Globus pallidus (tissue), 1 donor: ENCODE measurements around the gene TTF1.
"Not testable (repeated sequence)": the region's sequence is repeated elsewhere in the genome, so short reads cannot be mapped to it uniquely, and the experiment has no call there.

ENCODE experiments used
- DNase-seq: peaks from one replicate; pipeline ENCODE4 v3.0.0-alpha.2; 2015; ENCODE audit warnings: low spot score

The TTF1 gene

DNA sequence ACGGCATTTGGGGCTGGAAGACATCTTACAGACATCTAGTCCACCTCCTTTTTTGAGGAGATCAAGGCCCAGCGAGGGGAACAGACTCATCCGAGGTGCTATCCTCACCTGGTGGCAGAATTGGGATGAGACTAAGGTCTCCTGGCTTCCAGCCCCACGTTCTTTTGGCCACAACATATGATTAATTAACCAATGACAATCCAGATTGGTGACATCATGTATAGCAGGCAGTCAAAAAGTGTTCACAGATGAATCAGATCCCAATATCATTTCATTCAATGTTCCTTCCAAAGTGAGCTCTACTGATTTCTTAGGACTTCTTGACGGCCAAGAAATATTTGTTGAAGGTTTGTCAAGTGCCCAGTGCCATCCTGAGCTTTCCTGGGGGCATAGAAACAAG, 7.3 kb upstream of the TTF1 start:
- no peak for DNase-seq

DNA sequence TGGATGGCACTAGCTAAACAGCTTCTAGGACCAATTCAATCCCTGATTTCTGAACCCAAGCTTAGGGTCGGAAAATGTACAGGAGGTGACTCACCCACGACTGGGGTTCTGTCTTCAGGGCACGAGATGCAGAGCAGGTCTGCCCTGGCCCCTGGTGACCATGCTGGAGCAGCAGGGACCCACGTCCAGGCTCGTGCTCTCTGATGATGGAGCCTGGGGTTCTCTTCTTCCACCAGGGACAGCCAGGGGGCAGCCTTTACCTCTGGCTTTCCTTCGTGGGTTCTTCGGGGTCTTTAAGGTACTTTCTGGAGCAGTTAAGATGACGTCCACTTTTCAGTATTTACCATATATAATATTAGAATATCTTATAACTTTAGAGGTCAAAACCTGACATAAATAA, 5.4 kb upstream of the TTF1 start:
- DNase-seq, result no peak

DNA sequence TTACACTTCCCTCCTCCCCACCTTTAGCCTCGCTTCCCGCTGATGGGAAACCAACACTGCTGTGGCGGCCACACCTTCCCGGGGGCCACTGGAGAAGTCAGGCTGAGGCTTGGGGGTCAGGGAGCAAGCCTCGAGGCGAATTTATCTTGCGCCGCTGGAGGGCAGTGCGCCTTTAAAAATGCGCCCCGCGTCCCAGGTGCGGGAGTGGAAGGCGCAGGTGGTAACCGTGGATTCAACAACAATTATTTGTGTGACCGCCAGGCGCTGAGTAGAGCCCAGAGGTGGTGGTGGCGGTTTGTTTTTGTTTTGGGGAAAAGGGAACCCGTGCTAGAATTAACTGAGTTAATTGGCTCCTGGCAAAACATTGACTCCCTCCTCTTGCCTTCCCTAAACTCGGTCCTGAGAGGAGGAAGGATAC, 4.5 kb upstream of the TTF1 start:
- no peak for DNase-seq

DNA sequence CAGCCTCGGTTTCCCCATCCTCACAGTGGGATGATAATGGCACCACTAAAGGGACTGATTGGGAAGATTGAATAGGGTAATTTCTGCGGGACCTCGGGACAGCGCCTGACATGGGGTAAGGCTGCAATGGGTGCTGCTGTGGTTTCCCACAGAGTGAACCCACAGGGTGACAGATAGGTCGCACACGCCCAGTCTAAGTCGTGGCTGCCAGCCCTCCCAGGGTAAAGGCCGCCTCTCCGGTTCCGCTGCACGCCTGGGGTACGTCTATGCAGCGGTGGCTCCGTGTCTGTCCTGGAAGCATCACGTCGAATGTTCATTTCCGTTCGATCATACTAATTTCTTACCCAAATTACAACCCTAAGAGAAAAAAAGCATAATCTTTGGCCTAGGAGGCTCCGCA, 4.0 kb upstream of the TTF1 start:
- DNase-seq, result no peak

DNA sequence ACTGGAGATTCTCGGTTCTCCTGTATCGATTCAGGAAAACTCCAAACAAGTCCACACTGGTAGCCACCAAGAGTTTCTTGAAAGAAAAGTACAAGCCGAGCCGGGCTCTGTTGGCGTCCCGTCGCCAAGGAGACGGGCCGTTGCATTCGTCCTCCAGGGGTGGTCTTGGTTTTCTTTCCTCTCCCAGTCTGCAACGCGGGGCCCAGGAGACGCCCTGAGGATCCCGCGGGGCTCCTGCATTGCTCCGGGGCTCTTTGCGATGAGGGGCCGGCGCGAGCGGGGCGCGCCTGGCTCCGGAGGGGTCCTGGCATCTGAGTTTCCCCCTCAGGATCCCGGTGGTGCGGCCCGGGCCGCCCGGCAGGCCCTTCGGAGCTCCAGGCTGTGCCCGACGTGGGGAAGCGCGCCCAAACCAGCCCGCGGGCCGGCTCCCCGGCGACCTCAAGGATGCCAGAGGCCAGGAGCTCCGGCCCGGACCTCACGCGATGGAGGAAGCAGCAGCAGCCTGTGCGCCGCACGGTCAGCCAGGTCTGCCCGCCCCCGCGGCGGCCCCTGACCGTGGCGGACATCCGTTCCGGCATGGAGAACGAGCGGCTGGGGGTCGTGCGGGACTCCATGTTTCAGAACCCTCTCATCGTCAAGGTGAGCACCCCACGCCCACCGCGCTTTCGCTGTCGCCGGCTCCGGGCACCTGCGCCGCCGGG, 3.3 kb upstream of the TTF1 start, which contains the start of gene CFAP77:
Gene CFAP77, plus strand, starts transcription at position 384 of the 701 bp plus-strand sequence. Its CDS starts 61 bp downstream, at position 445.
- DNase-seq, result no peak

DNA sequence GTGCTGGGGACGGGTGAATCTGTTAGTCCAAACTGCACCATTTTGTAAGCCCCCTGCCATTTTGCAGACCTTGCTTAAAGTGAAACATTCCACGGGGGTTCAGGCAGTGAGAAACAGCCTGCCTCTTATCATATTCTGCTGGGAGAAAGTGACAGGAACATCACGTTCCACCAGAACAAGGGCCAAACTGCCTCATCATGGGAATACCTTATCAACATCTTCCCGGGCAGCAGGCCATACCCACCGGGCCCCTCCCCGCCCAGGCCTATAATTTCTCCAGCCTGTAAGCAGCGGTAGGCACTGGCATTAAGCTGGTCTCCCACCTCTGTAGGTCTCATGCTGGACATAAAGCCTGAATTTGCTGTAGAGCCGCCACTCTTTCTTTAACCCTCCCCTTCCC, 1.9 kb upstream of the TTF1 start:
- no peak for DNase-seq

DNA sequence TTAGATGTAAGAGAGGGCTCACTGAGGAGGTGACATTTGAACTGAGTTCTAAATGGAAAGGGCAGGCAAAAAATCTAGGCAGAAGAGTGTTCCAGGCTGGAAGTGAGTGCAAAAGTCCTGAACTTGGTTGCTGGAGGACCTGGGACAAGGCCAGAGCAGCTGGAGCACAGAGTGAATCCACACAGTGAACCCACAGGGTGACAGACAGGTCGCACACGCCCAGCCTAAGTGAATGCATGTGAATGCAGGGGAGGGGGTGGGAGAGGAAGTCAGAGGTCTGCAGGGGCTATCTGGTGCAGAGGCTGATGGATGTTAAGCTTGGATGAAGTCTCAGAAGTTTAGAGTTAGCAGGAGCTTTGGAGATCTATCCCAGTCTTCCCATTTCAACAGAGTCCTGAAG, 556 bp upstream of the TTF1 start:
- DNase-seq, result no peak

DNA sequence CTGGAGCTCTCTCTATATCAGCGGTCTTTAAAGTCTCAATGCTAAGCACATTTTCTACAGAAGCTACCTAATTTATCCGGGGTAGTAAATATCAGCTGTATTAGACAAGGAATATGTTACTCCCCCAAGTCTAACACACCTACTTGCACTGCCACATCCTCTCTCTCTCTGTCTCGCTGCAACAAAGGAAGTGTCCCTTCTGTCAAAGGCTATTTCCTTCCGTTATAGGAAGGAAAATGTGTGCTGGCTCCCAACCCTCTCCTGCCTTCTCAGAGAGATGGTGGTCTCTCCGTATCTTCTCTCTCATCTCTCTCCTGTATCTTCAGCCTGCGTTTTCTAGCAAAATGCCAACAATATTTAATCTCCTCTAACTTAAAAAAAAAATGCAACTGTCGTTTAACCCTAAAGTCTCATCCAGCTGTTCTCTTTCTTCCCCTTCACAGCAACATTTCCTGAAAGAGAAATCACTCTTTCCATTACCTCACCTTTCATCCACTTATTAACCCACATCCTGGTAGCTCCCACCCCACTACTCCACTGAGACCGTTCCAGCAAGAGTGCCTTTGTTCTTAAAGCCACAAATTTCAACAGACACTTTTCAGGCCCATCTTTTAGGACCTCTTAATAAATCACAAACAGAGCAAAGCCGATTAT, 2.3 kb downstream of the TTF1 start:
- no peak for DNase-seq

DNA sequence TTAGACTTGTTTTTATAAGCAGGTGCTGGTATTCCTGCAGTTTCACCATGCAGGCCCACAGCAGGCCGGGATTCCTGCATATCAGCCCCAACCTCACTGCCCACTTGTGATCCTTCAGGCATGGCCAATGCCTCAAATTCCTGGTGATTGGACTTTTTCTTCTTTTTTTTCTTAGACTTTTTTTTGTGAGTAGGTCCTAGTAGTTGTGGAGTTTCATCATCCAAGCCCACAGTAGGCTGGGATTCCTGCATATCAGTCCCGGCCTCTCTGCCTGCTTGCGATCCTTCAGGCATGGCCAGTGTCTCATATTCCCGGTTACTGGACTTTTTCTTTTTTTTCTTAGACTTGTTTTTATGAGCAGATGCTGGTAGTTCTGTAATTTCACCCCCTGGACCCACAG, 4.8 kb downstream of the TTF1 start:
- DNase-seq, result no peak

DNA sequence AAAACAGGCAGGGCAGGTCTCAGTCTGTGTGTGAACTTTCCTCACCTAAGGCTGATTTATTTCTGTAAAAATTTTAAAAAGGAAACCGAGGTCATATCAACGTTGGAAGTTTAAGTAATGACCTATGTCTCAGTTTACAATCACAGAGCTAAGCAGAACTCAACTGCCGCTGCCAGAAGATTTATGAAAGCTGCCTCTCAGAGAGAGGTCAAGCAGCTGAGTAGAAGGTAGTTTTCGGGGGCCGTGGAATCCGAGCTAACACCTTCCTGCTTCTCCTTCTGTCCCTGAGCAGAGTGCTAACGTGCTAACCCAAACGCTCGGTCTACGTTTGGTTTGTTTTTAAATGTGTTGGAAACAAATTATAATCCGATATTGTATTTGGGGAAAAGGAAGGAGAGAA, 11.1 kb downstream of the TTF1 start:
- DNase-seq, result no peak

DNA sequence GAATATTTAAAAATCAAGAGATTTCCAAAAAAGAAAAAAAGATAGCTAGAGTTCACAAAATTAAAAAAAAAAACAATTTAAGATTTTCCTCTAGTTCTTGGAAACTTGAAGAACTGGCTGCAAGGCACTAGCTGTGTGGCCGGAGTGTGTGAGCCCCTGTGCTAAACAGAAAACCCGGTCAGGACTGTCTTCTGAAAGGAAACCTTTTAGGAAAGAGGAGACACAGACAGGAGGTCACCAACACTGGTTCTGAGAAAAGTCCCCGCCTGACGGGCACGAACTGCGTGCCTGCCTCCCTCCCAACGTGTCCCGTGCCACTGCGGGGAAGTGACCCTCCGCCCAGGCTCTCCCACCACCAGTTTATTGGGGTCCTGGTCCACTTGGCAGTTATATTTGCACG, 15.2 kb downstream of the TTF1 start:
- DNase-seq, result no peak

DNA sequence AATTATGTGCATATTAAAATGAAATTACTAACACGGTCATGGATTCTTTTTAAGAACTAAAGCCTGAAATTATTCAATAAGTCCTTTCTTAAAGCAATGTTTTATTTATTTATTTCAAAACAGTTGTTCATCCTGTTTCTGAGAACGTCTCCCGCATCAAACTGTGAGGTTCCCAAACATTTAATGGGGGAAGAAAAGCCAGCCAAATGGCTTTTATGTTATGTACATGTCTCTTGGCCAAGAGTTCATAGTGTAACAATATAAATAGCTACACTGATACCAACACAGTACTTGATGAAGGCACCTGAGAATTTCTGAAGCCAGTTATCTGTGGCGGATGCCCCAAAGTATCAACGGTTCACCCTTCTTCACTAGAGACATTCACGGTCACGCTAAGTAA, 15.7 kb downstream of the TTF1 start:
- no peak for DNase-seq

DNA sequence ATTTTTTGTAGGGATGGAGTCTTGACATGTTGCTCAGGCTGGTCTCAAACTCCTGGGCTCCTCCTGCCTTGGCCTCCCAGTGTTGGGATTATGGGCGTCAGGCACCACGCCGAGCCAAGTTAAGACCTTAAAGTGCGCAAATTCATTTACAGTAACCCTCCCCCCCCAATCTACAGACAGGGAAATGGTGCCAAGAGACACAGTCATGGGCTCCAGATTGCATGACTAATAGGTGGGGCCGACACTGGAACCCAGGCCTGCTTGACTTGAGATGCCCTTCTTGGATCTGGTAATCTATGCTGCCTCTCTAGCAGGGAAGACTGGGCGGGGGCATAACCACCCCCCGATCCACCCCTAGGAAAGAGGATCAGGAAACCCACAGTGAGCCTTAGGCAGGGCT, 19.5 kb downstream of the TTF1 start:
- DNase-seq, result no peak

DNA sequence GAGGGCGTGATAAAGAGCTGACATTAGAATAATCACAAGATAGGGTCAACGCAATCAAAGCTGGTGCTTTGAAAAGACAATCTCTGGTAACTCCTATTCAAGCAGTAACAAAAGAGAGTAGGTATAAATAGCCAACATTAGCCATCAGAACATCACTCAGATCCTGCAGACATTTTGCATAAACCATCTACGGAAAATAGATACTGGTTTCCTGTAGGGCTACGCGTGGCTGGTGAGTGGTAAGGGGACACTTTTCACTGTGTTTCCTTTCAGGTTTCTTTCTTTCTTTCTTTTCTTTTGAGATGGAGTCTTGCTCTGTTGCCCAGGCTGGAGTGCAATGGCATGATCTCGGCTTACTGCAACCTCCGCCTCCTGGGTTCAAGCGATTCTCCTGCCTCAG, 22.3 kb downstream of the TTF1 start:
- no peak for DNase-seq

DNA sequence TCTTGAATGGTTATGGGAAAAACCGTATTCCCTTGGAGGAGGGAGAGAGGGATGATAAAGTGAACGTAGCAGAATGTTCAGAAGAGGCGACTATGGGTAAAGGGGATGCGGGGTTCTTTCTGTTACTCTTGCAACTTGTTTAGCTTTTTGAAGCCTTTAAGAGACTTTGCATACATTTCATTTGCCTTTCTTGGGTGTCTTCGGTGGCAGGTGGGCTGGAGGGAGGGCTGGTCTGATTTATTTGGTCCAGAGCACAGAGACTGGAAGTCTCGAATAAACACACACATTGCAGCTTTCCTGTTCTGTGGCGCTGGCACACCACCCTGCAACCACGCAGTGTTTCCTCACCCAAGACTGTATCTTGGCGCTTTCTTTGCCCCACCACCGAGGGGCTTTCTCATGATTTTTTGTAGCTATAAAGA, 23.2 kb downstream of the TTF1 start:
- DNase-seq, result no peak

DNA sequence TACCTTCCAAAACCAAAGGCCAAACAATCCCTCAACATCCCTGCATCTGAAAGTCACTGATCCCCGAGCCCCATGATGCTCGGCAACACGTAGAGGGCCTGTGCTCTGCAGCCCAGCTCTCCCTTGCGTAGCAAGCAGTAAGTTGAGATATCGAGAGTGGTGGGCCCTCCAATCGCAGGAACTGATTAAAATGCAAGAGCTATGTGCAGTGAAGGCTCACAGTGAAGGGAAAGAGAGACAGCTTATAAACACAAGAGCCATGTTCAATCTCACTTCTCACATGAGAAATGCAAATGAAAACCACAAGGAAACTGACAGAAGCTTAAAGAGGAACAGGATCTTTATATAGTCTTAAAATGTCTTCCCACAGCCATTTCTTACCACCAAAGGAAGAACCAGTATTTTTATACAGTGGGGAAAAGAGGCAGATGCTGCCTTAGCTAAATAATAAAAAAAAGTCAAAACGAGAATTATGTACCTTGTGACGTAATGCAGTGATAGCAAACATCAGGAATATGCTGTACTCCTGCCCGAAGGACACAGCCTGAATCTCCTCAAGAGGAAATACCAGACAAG, 24.6 kb downstream of the TTF1 start:
- peak; percentile 24 for DNase-seq

DNA sequence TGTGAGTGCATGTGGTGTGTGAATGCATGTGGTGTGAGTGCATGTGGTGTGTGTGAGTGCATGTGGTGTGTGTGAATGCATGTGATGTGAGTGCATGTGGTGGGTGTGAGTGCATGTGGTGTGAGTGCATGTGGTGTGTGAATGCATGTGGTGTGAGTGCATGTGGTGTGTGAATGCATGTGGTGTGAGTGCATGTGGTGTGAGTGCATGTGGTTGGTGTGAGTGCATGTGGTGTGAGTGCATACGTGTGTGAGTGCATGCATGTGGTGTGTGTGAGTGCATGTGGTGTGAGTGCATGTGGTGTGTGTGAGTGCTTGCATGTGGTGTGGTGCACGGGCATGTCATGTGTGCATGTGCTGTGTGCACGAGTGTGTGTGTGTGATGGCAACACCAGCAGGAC, 28.2 kb downstream of the TTF1 start:
- not testable (repeated sequence) for DNase-seq

DNA sequence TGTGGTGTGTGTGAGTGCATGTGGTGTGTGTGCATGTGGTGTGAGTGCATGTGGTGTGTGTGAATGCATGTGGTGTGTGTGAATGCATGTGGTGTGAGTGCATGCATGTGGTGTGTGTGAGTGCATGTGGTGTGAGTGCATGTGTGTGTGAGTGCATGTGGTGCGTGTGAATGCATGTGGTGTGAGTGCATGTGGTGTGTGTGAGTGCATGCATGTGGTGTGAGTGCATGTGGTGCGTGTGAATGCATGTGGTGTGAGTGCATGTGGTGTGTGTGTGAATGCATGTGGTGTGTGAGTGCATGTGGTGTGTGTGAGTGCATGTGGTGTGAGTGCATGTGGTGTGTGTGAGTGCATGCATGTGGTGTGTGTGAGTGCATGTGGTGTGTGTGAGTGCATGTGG, 28.9 kb downstream of the TTF1 start:
- DNase-seq, result not testable (repeated sequence)

DNA sequence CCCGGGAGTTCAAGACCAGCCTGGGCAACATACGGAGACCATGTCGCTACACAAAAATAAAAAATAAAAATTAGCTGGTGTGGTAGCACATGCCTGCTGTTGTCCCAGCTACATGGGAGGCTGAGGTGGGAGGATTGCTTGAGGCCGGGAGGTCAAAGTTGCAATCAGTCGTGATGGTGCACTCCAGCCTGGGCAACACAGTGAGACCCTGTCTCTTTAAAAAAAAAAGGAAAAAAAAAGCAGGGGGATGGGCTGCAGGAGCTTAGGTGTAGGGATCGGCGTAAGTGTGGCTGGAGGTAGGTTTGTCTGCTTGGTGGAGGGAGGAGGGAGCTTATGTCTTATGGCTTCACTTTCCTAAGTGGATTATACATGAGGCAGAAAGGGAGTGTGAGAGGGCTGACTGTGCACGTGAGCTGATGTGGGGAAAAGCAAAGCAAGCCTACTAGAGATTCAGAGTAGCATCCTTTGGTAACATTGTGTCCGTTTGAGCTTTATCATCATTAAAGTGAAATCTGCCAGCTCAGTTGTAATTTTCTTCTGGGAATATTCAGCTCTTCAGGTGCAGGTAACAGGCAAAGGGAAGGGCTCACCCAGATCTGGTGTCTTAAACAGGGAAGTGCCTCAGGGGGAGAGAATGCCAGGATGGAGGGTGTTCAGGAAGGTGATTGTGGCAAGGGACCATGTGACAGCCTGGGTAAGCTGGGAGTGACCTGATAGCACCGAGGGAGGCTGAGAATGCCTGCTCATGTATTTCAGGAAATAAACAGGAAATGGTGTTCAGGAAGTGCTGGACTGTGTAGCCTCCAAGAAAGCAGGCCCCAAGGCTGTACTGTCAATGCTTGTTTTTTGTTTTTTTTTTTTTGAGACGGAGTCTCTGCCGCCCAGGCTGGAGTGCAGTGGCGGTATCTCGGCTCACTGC, 34.2 kb downstream of the TTF1 start:
- peak; percentile 75 for DNase-seq

DNA sequence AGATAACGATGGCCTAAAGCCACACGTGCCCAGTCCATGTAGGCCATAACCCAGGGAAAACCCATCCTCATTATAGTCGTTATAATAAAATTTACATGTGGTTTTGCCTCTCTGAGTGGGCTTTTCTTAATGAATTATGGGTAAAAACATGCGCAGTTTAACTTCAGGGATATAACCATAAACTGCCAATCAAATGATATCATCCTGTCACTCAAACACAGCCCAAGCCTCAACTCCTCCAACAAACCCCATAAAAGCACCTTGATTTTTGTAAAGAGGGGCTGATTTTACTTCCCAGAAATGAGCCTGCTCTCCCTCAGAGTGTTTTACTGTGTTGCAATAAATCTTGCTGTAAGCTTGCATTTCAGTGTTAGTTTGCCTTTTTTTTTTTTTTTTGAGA, 36.0 kb downstream of the TTF1 start:
- no peak for DNase-seq

DNA sequence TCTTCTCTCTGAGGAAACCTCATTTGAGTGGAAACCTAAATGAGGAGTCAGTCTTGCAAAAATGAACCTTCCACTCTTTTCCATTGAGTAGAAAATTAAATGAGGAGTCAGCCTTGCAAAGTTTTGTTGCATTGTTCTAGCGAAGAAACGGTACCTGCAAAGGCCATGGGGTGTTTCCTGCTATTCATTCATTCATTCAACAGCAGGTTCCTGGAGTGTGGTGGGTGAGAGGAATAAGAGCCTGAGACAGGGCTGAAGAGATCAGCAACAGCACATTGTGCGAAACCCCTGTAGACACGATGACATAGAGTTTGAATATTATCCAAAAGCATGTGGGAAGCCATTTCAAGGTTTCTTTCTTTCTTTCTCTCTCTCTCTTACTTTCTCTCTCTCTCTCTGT, 37.2 kb downstream of the TTF1 start:
- no peak for DNase-seq

DNA sequence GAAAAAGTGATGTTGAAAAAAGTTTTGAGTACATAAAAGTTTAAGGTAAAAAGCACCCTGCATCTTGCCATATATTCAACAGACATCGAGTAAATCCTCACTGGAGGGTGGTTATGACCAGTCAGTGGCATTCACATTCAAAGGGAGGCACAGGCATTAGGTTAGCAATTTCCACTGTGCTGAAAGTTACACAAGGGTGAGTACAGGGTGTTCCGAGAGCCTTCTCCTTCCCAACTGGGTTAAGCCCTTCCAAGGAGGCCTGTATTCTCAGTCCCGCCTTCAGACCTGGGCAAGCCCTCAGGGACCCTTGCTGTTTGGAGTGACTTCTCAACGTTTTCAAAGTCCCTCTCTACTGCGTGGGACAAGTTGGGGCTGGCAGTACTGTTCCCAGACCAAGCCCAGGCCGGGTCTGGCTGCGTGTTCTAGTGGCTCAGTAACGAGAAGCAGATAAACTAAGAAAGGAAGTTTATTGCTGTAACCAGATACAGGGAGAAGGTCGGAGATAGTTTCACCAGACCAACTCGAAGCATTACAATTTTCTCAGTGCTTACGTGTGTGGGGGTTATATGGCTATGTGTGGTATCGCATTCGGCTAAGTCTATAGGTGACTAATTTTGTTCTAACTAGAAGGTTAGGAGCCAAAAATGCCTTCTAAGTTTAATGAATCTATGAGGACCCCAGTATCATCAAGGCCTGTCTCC, 38.9 kb downstream of the TTF1 start:
- no peak for DNase-seq
